K562 (cell line): ENCODE measurements around the gene ZSCAN25. TPM values are rescaled to one million over a fixed set of nuclear protein-coding genes. Genes with fewer than 3 reads are reported as not detected.

Experiments used
- CREM ChIP-seq: IDR thresholded peaks from 2 replicates; pipeline ENCODE4 v1.6.1; 2014; ENCODE audit warnings: antibody characterized with exemption, low read depth
- CSDE1 ChIP-seq, 2 experiments: fragments of 450-650 bp; IDR thresholded peaks; 2 replicates each; pipeline ENCODE4 v1.6.1; 2016; ENCODE audit warnings: mild to moderate bottlenecking in 1 of 2
- EP300 ChIP-seq: IDR thresholded peaks from 2 replicates; pipeline ENCODE4 v1.6.1; 2012; ENCODE audit warnings: low read length, improper control_type of control experiment
- FIP1L1 ChIP-seq: fragments of 200-400 bp; formaldehyde crosslinking; IDR thresholded peaks from 2 replicates; pipeline ENCODE4 v1.6.1; 2018; ENCODE audit warnings: mild to moderate bottlenecking, low read depth, low read length; ENCODE audit not compliant: poor library complexity, severe bottlenecking
- HNRNPL ChIP-seq: fragments of 200-400 bp; formaldehyde crosslinking; IDR thresholded peaks from 2 replicates; pipeline ENCODE4 v1.6.1; 2017; ENCODE audit warnings: low read depth, mild to moderate bottlenecking, low read length
- JUN ChIP-seq, 2 experiments: sonication (generic) in 1 of 2; formaldehyde crosslinking in 1 of 2; IDR thresholded peaks; 2 replicates each; pipeline versions ENCODE4 v1.6.1 to v1.8.0; 2012 to 2022; ENCODE audit warnings: borderline replicate concordance in 2 of 2, mild to moderate bottlenecking in 2 of 2, improper control_type of control experiment in 1 of 2, low read depth in 1 of 2, low read length in 1 of 2, missing genetic modification reagents in 1 of 2
- NONO ChIP-seq, 2 experiments: fragments of 200-400 bp in 1 of 2; fragments of 450-650 bp in 1 of 2; formaldehyde crosslinking in 1 of 2; IDR thresholded peaks; 2 replicates each; pipeline ENCODE4 v1.6.1; 2017; ENCODE audit warnings: low read depth in 2 of 2, mild to moderate bottlenecking in 2 of 2, moderate library complexity in 2 of 2, low read length in 1 of 2
- NR2C2 ChIP-seq, 2 experiments: fragments of 200-800 bp in 1 of 2; sonication (Bioruptor generic) in 1 of 2; sonication (generic) in 1 of 2; formaldehyde crosslinking in 1 of 2; IDR thresholded peaks; 2 replicates each; pipeline versions ENCODE4 v1.6.1 to v1.8.0; 2016 to 2022; ENCODE audit warnings: mild to moderate bottlenecking in 1 of 2, missing compliant biosample characterization in 1 of 2, missing genetic modification characterization in 1 of 2, missing genetic modification reagents in 1 of 2
- SAP30 ChIP-seq: fragments of 200-600 bp; sonication (generic); IDR thresholded peaks from 2 replicates; pipeline ENCODE4 v1.6.1; 2012; ENCODE audit warnings: borderline replicate concordance, low read depth, mild to moderate bottlenecking, moderate library complexity, low read length, control low read depth, inconsistent platforms; ENCODE audit not compliant: insufficient read depth, poor library complexity, severe bottlenecking
- TEAD4 ChIP-seq, 2 experiments: sonication (generic) in 1 of 2; formaldehyde crosslinking in 1 of 2; IDR thresholded peaks; 2 replicates each; pipeline versions ENCODE4 v1.6.1 to v1.8.0; 2012 to 2022; ENCODE audit warnings: borderline replicate concordance in 1 of 2, inconsistent platforms in 1 of 2, low read length in 1 of 2, mild to moderate bottlenecking in 1 of 2, missing genetic modification reagents in 1 of 2
- ZFP30 ChIP-seq: fragments of 250-450 bp; sonication (Bioruptor Pico); IDR thresholded peaks from 2 replicates; pipeline ENCODE4 v1.8.0; 2022; ENCODE audit warnings: moderate library complexity, mild to moderate bottlenecking, inconsistent platforms, borderline replicate concordance
- ZKSCAN8 ChIP-seq: fragments of 200-800 bp; sonication (Bioruptor generic); IDR thresholded peaks from 2 replicates; pipeline ENCODE4 v1.6.1; 2016; ENCODE audit warnings: missing genetic modification characterization, missing compliant biosample characterization
- ZNF444 ChIP-seq: fragments of 250-450 bp; sonication (Bioruptor Pico); IDR thresholded peaks from 2 replicates; pipeline ENCODE4 v1.4.0; 2020; ENCODE audit warnings: mild to moderate bottlenecking, moderate library complexity
- polyA plus RNA-seq, 8 experiments: library from polyadenylated mRNA; depleted of rRNA in 4 of 8; stranded (reverse) in 5 of 8; unstranded in 3 of 8; fragments of >200 nt; fragmentation: Nextera tagmentation in 2 of 8; fragmentation: Illumina TruSeq in 1 of 8; extraction: Ambion mirVana in 2 of 8; extraction: Trizol in 1 of 8; gene quantifications; 2 replicates each; pipeline versions ENCODE4 v1.2.1 to v1.2.3, GENCODE V29; 2011 to 2014; ENCODE audit warnings: inconsistent platforms in 1 of 8, missing spikeins in 1 of 8
- total RNA-seq, 7 experiments: library from RNA; depleted of rRNA in 6 of 7; stranded (reverse); fragments of >200 nt in 6 of 7; fragmentation: Illumina TruSeq in 2 of 7; extraction: Trizol in 2 of 7; gene quantifications; 2 replicates each; pipeline versions ENCODE4 v1.2.1 to v1.2.3, GENCODE V29; 2011 to 2021; ENCODE audit warnings: low replicate concordance in 1 of 7
- TF ChIP-seq, protein P1 (sequence below): fragments of 250-450 bp; sonication (Bioruptor Pico); IDR thresholded peaks from 2 replicates; pipeline ENCODE4 v1.5.0; 2021; ENCODE audit warnings: mild to moderate bottlenecking, borderline replicate concordance
- TF ChIP-seq, protein P2 (sequence below): fragments of 450-650 bp; formaldehyde crosslinking; IDR thresholded peaks from 2 replicates; pipeline ENCODE4 v1.4.0; 2020; ENCODE audit warnings: mild to moderate bottlenecking, moderate library complexity
- TF ChIP-seq, protein P3 (sequence below): fragments of 250-450 bp; sonication (Bioruptor Pico); IDR thresholded peaks from 2 replicates; pipeline ENCODE4 v1.4.0; 2020; ENCODE audit warnings: mild to moderate bottlenecking, moderate library complexity, borderline replicate concordance

ZSCAN25 gene
- total and polyA plus RNA-seq, 9 of the 15 experiments (the other 6 are each of a cell fraction or from before 2014, with no cell fraction given) = 0.94 to 18.4 (median 12.8) TPM

- no peak for TF ChIP-seq CSDE1 (IDR thresholded peaks at IDR 0.05)
- TF ChIP-seq, protein P1, sequence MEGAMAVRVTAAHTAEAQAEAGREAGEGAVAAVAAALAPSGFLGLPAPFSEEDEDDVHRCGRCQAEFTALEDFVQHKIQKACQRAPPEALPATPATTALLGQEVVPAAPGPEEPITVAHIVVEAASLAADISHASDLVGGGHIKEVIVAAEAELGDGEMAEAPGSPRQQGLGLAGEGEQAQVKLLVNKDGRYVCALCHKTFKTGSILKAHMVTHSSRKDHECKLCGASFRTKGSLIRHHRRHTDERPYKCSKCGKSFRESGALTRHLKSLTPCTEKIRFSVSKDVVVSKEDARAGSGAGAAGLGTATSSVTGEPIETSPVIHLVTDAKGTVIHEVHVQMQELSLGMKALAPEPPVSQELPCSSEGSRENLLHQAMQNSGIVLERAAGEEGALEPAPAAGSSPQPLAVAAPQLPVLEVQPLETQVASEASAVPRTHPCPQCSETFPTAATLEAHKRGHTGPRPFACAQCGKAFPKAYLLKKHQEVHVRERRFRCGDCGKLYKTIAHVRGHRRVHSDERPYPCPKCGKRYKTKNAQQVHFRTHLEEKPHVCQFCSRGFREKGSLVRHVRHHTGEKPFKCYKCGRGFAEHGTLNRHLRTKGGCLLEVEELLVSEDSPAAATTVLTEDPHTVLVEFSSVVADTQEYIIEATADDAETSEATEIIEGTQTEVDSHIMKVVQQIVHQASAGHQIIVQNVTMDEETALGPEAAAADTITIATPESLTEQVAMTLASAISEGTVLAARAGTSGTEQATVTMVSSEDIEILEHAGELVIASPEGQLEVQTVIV (CRISPR knock-in tag) = no peak
- peak; percentile 99 for TF ChIP-seq TEAD4 (IDR thresholded peaks at IDR 0.05; ENCODE audit: low read length)
- TF ChIP-seq TEAD4 (CRISPR knock-in tag; IDR thresholded peaks at IDR 0.05; ENCODE audit: borderline replicate concordance) = no peak
- no peak for TF ChIP-seq FIP1L1
- TF ChIP-seq SAP30 = no peak
- peak; percentile 51; the same call in 1 of the 2 replicates for TF ChIP-seq JUN (IDR thresholded peaks at IDR 0.05; ENCODE audit: borderline replicate concordance, low read depth, low read length)
- TF ChIP-seq JUN (CRISPR knock-in tag; IDR thresholded peaks at IDR 0.05; ENCODE audit: borderline replicate concordance) = no peak; the same call in 1 of the 2 replicates
- TF ChIP-seq, protein P2, sequence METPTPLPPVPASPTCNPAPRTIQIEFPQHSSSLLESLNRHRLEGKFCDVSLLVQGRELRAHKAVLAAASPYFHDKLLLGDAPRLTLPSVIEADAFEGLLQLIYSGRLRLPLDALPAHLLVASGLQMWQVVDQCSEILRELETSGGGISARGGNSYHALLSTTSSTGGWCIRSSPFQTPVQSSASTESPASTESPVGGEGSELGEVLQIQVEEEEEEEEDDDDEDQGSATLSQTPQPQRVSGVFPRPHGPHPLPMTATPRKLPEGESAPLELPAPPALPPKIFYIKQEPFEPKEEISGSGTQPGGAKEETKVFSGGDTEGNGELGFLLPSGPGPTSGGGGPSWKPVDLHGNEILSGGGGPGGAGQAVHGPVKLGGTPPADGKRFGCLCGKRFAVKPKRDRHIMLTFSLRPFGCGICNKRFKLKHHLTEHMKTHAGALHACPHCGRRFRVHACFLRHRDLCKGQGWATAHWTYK (CRISPR knock-in tag) = peak; percentile 63; the same call in 1 of the 2 replicates
- TF ChIP-seq ZKSCAN8 (CRISPR knock-in tag) = peak; percentile 51; the same call in 1 of the 2 replicates
- TF ChIP-seq EP300 = peak; percentile 96
- TF ChIP-seq CREM = peak; percentile 83
- peak; percentile 78 for TF ChIP-seq HNRNPL
- no peak for TF ChIP-seq ZNF444
- TF ChIP-seq, protein P3, sequence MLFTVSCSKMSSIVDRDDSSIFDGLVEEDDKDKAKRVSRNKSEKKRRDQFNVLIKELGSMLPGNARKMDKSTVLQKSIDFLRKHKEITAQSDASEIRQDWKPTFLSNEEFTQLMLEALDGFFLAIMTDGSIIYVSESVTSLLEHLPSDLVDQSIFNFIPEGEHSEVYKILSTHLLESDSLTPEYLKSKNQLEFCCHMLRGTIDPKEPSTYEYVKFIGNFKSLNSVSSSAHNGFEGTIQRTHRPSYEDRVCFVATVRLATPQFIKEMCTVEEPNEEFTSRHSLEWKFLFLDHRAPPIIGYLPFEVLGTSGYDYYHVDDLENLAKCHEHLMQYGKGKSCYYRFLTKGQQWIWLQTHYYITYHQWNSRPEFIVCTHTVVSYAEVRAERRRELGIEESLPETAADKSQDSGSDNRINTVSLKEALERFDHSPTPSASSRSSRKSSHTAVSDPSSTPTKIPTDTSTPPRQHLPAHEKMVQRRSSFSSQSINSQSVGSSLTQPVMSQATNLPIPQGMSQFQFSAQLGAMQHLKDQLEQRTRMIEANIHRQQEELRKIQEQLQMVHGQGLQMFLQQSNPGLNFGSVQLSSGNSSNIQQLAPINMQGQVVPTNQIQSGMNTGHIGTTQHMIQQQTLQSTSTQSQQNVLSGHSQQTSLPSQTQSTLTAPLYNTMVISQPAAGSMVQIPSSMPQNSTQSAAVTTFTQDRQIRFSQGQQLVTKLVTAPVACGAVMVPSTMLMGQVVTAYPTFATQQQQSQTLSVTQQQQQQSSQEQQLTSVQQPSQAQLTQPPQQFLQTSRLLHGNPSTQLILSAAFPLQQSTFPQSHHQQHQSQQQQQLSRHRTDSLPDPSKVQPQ (CRISPR knock-in tag) = no peak
- no peak for TF ChIP-seq ZFP30 (CRISPR knock-in tag)
- TF ChIP-seq NR2C2 (CRISPR knock-in tag; IDR thresholded peaks at IDR 0.05) = no peak
- peak; percentile 55; the same call in 1 of the 2 replicates for TF ChIP-seq NR2C2 (tag; IDR thresholded peaks at IDR 0.05)
- peak in 1 of 2 experiments; percentile 61; a peak in 1 of 4 replicates for TF ChIP-seq NONO (IDR thresholded peaks at IDR 0.05; ENCODE audit: low read depth in 2 of 2, low read length in 1 of 2)
Observed at GRCh38 chr7:99665312-99666012, 48.7 kb downstream of the ZSCAN25 start (continued).
